Stimulated activated naive CD8-positive, alpha-beta T cell treated with anti-CD3 and anti-CD28 coated beads, Interleukin-15, amount 100 ng/mL, for 72 hours (primary cell): ENCODE data around the gene C5AR2.
A peak's percentile ranks its signal among the peaks of the same experiment; 100 is the strongest.
"Not testable (repeated sequence)": the region's sequence is repeated elsewhere in the genome, so short reads cannot be mapped to it uniquely, and the experiment has no call there.

ENCODE experiments used
- ATAC-seq: fragments of 150-1000 bp; cut with Tn5 transposase; 2 replicates; pipeline ENCODE4 v1.10.0; 2021; ENCODE audit warnings: mild to moderate bottlenecking, moderate library complexity
- DNase-seq, 2 donors: peaks; one replicate each; pipeline ENCODE4 v3.0.0; 2021 to 2022
- H3K27ac Mint-ChIP-seq, 2 donors: one replicate each; pipeline ENCODE4 v1.8.0; 2022; ENCODE audit warnings: mild to moderate bottlenecking in 2 of 2, mixed read lengths in 2 of 2, moderate library complexity in 2 of 2
- H3K27me3 Mint-ChIP-seq: one replicate; pipeline ENCODE4 v1.8.0; 2022; ENCODE audit warnings: mixed read lengths
- H3K4me1 Mint-ChIP-seq: one replicate; pipeline ENCODE4 v1.8.0; 2022; ENCODE audit warnings: mild to moderate bottlenecking, mixed read lengths
- H3K4me3 Mint-ChIP-seq, 2 donors: one replicate each; pipeline ENCODE4 v1.8.0; 2022; ENCODE audit warnings: mild to moderate bottlenecking in 2 of 2, mixed read lengths in 2 of 2, moderate library complexity in 1 of 2
- H3K9me3 Mint-ChIP-seq, 2 donors: one replicate each; pipeline ENCODE4 v1.8.0; 2022; ENCODE audit warnings: mixed read lengths in 2 of 2

Gene C5AR2

DNA sequence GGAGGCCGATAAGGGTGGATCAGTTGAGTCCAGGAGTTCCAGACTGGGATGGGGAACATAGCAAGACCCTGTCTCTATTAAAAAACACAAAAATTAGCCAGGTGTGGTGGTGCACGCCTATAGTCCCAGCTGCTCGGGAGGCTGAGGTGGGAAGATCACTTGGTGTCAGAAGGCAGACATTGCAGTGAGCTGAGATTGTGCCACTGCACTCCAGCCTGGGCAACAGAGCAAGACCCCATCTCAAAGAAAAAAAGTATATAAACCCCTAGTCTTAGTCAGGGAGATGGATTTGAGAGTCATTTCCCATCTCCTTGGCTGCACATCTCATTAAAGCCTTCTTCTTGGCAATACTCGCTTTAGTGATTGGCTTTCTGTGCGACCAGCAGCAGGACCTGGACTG lies 51.9 kb downstream of the C5AR2 start:
- H3K4me1 Mint-ChIP-seq = peaks cover 45% of the 10 kb centered on the region
- not testable (repeated sequence) for H3K4me3 Mint-ChIP-seq, H3K27me3 Mint-ChIP-seq, ATAC-seq, DNase-seq, H3K27ac Mint-ChIP-seq, H3K9me3 Mint-ChIP-seq

DNA sequence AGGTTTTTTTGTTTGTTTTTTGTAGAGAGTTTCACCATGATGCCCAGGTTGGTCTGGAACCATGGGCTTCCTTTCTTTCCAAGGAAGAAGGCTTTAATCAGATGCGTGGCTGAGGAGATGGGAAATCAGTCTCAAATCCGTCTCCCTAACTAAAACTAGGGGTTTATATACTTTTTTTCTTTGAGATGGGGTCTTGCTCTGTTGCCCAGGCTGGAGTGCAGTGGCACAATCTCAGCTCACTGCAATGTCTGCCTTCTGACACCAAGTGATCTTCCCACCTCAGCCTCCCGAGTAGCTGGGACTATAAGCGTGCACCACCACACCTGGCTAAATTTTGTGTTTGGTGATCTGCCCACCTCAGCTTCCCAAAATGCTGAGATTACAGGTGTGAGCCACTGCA lies 52.6 kb downstream of the C5AR2 start:
- H3K27me3 Mint-ChIP-seq, H3K9me3 Mint-ChIP-seq, ATAC-seq, H3K27ac Mint-ChIP-seq, H3K4me3 Mint-ChIP-seq, DNase-seq: not testable (repeated sequence)
- H3K4me1 Mint-ChIP-seq = peaks cover 40% of the 10 kb centered on the region

DNA sequence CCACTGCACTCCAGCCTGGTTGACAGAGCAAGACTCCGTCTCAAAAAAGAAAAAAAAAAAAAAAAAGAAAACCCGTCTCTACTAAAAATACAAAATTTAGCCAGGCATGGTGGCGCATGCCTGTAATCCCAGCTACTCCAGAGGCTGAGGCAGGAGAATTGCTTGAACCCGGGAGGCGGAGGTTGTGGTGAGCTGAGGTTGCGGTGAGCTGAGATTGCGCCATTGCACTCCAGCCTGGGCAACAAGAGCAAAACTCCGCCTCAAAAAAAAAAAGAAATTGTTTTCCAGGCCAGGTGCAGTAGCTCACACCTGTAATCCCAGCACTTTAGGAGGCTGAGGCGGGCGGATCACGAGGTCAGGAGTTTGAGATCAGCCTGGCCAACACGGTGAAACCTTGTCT lies 54.6 kb downstream of the C5AR2 start:
- H3K4me1 Mint-ChIP-seq = peaks cover 23% of the 10 kb centered on the region
- H3K9me3 Mint-ChIP-seq, H3K4me3 Mint-ChIP-seq, H3K27me3 Mint-ChIP-seq, DNase-seq, H3K27ac Mint-ChIP-seq, ATAC-seq: not testable (repeated sequence)

DNA sequence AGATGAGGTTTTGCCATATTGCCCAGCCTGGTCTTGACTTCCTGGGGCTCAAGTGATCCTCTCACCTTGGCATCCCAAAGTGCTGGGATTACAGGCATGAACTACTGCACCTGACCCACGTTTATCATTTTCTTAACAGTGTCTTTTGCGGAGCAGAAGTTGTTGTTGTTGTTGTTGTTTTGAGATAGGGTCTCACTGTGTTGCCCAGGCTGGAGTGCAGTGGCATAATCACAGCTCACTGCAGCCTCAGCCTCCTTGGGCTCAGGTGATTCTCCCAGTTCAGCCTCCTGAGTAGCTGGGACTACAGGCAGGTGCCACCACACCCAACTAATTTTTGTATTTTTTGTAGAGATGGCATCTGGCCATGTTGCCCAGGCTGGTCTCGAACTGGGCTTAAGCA lies 55.6 kb downstream of the C5AR2 start:
- not testable (repeated sequence) for DNase-seq, H3K27ac Mint-ChIP-seq, H3K4me3 Mint-ChIP-seq, H3K9me3 Mint-ChIP-seq, H3K27me3 Mint-ChIP-seq, ATAC-seq
- H3K4me1 Mint-ChIP-seq = peaks cover 15% of the 10 kb centered on the region

DNA sequence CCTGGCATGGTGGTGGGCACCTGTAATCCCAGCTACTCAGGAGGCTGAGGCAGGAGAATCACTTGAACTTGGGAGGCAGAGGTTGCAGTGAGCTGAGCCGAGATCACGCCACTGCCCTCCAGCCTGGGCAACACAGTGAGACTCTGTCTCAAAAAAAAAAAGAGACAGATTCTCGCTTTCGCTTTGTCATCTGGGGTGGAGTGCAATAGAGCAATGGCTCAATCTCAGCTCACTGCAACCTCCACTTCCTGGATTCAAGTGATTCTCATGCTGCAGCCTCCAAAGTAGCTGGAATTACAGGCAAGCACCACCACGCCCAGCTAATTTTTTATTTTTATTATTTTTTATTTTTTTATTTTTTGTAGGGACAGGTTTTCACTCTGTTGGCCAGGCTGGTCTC lies 56.7 kb downstream of the C5AR2 start:
- not testable (repeated sequence) for H3K27ac Mint-ChIP-seq, DNase-seq, H3K4me1 Mint-ChIP-seq, ATAC-seq, H3K9me3 Mint-ChIP-seq, H3K4me3 Mint-ChIP-seq
- peaks cover 13% of the 10 kb centered on the region for H3K27me3 Mint-ChIP-seq

DNA sequence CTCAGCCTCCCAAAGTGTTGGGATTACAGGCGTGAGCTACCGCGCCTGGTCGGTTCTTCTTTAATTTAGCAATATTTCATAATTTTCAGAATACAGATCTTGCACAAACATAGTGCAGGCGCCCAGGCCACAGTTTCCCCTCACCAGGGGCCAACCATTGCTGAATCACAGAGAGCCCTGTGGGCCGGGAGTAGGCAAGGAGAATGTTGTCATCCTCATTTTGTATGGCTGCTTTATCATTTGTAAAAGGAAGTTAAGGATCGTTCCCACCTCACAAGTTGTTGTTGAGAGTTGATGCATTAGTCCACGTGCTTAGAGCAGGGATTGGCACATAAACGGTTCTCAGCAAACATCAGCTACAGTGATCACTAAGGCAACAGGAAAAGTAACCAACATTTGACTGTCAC lies 57.2 kb downstream of the C5AR2 start:
- Mint-ChIP-seq H3K4me3 (no peak overlapping the region), H3K4me1 (peaks cover 5% of the 10 kb centered on the region), H3K27me3 (peaks cover 17% of the 10 kb centered on the region), H3K27ac (no peak overlapping the region), H3K9me3 (no peaks in the 10 kb centered on the region)
- no peak for DNase-seq
- ATAC-seq = no peak

DNA sequence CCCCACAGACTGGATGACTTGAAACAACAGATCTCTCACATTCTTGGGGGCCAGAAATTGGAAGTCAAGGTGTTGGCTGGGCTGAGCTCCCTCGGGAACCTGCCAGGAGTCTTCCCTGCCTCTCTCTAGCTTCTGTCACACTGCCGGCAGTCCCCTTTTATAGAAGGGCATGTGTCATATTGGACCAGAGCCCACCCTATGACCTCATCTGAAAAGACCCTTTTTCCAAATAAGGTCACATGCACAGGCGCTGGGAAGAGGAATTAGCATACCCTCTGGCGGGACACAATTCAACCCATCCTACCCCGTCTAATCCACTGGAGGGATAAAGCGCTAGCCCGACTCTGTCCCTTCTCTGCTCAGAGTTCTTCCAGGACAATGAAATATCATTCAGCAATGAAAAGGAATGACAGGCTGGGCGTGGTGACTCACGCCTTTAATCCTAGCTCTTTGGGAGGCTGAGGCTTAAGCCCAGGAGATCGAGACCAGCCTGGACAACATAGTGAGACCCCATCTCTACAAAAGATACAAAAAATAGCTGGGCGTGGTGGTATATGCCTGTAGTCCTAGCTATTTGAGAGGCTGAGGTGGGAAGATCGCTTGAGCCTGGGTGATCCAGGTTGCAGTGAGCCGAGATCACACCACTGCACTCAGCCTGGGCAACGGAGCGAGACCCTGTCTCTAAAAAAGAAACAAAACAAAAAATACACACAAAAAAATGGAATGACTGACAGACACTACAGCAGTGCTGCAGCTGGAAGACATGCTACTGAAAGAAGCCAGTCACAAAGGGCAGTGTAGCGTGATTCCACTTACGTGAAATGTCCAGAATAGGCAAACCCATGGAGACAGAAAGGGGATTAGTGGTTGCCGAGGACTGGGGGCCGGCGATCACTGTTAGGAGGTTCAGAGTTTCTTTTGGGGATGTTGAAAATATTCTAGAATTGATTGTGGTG lies 58.8 kb downstream of the C5AR2 start:
- H3K4me3 Mint-ChIP-seq = no peak overlapping the region
- peaks cover 22% of the 10 kb centered on the region for H3K27me3 Mint-ChIP-seq
- H3K4me1 Mint-ChIP-seq = peaks cover 5% of the 10 kb centered on the region
- no peak overlapping the region for H3K27ac Mint-ChIP-seq
- DNase-seq (no peak), ATAC-seq (no peak)
- H3K9me3 Mint-ChIP-seq = no peaks in the 10 kb centered on the region

DNA sequence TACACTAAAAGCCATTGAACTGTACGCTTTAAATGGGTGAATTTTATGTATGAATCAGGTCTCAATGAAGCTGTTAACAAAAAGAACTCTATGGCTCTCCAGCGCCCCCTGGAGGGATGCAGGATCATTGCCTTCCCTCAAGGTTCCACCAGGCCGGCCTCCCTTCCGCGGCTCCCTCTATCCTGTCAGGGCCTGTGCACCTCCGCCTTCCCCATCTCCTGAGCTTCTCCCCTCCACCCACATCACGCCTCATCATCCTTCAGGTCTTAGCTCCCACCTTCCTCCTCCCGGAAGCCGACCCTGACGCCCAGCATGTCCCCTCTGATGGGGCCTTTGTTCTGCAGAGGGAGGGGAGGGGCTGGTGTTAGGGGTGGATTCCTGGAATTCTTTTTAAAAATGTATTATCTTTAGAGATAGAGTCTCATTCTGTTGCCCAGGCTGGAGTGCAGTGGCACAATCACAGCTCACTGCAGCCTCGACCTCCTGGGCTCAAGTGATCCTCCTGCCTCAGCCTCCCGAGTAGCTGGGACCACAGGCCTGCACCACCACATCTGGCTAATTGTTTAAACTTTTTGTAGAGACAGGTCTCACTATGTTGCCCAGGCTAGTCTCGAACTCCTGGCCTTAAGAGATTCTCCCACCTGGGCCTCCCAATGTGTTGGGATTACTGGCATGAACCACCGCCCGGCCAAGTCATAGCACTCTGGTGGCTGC lies 59.7 kb downstream of the C5AR2 start:
- Mint-ChIP-seq H3K27ac (no peak overlapping the region), H3K4me3 (no peak overlapping the region), H3K4me1 (peaks cover 5% of the 10 kb centered on the region), H3K9me3 (no peaks in the 10 kb centered on the region), H3K27me3 (peaks cover 22% of the 10 kb centered on the region)
- ATAC-seq (peak; percentile 84), DNase-seq (peak; percentile 76 to 78)
